Renal cortex interstitium (tissue), 15 donors: ENCODE measurements around the gene CNN3. TPM values are rescaled to one million over a fixed set of nuclear protein-coding genes. Genes with fewer than 3 reads are reported as not detected.

Source experiments
- DNase-seq, 11 donors: peaks; one replicate each; pipeline ENCODE4 v3.0.0-alpha.2; 2013; ENCODE audit warnings: low read depth in 9 of 11, low spot score in 4 of 11; ENCODE audit errors: extremely low read depth in 1 of 11
- long read RNA-seq, 16 experiments: transcript quantifications; one replicate each; lab custom pipeline, GENCODE V29; 2026
- polyA plus RNA-seq, 3 donors: library from polyadenylated mRNA; unstranded; fragments of 120-200 nt; gene quantifications; one replicate each; pipeline ENCODE4 v1.2.1, GENCODE V29; 2013; ENCODE audit not compliant: insufficient read length in 3 of 3

CNN3 gene
- polyA plus RNA-seq: 100 to 1,000 TPM; 318 to 380 (median 351) TPM
- long read RNA-seq, donor 1, transcript CNN3-201 (7 exons, 2,165 nt): major isoform, 81 of 105 reads
- long read RNA-seq, donor 1, partial matches to known transcripts: 20 of 105 reads
- long read RNA-seq, donor 1, other reads (novel, unspliced or antisense): 0 of 105 reads
- long read RNA-seq, donor 2, transcript CNN3-201 (7 exons, 2,165 nt): major isoform, 90 of 143 reads
- long read RNA-seq, donor 2, transcript CNN3-204 (3 exons, 568 nt): minor isoform, 5 of 143 reads
- long read RNA-seq, donor 2, partial matches to known transcripts: 48 of 143 reads
- long read RNA-seq, donor 2, other reads (novel, unspliced or antisense): 0 of 143 reads
- long read RNA-seq, donor 3, transcript CNN3-201 (7 exons, 2,165 nt): major isoform, 141 of 179 reads
- long read RNA-seq, donor 3, partial matches to known transcripts: 33 of 179 reads
- long read RNA-seq, donor 3, other reads (novel, unspliced or antisense): 0 of 179 reads
- long read RNA-seq, donor 4, transcript CNN3-201 (7 exons, 2,165 nt): major isoform, 75 of 81 reads
- long read RNA-seq, donor 4, partial matches to known transcripts: 5 of 81 reads
- long read RNA-seq, donor 4, other reads (novel, unspliced or antisense): 0 of 81 reads
- long read RNA-seq, donor 5: 0 reads
- long read RNA-seq, donor 6, transcript CNN3-201 (7 exons, 2,165 nt): major isoform, 80 of 127 reads
- long read RNA-seq, donor 6, partial matches to known transcripts: 43 of 127 reads
- long read RNA-seq, donor 6, other reads (novel, unspliced or antisense): 0 of 127 reads
- long read RNA-seq, donor 7, transcript CNN3-201 (7 exons, 2,165 nt): major isoform, 122 of 182 reads
- long read RNA-seq, donor 7, partial matches to known transcripts: 49 of 182 reads
- long read RNA-seq, donor 7, other reads (novel, unspliced or antisense): 5 of 182 reads
- long read RNA-seq, donor 8, transcript CNN3-201 (7 exons, 2,165 nt): major isoform, 144 of 198 reads
- long read RNA-seq, donor 8, partial matches to known transcripts: 44 of 198 reads
- long read RNA-seq, donor 8, other reads (novel, unspliced or antisense): 6 of 198 reads
- long read RNA-seq, donor 9, transcript CNN3-201 (7 exons, 2,165 nt): major isoform, 102 of 118 reads
- long read RNA-seq, donor 9, partial matches to known transcripts: 14 of 118 reads
- long read RNA-seq, donor 9, other reads (novel, unspliced or antisense): 0 of 118 reads
- long read RNA-seq, donor 10, transcript CNN3-201 (7 exons, 2,165 nt): major isoform, 116 of 148 reads
- long read RNA-seq, donor 10, partial matches to known transcripts: 31 of 148 reads
- long read RNA-seq, donor 10, other reads (novel, unspliced or antisense): 0 of 148 reads
- long read RNA-seq, donor 11, transcript CNN3-201 (7 exons, 2,165 nt): major isoform, 86 of 87 reads
- long read RNA-seq, donor 11, partial matches to known transcripts: 0 of 87 reads
- long read RNA-seq, donor 11, other reads (novel, unspliced or antisense): 0 of 87 reads
- long read RNA-seq, donor 12, transcript CNN3-201 (7 exons, 2,165 nt): major isoform, 31 of 47 reads
- long read RNA-seq, donor 12, partial matches to known transcripts: 14 of 47 reads
- long read RNA-seq, donor 12, other reads (novel, unspliced or antisense): 0 of 47 reads
- long read RNA-seq, donor 13, transcript CNN3-204 (3 exons, 568 nt): minor isoform, 7 of 792 reads
- long read RNA-seq, donor 13, transcript CNN3-201 (7 exons, 2,165 nt): major isoform, 201 of 792 reads
- long read RNA-seq, donor 13, partial matches to known transcripts: 575 of 792 reads
- long read RNA-seq, donor 13, other reads (novel, unspliced or antisense): 7 of 792 reads
- long read RNA-seq, donor 14, transcript CNN3-201 (7 exons, 2,165 nt): major isoform, 124 of 146 reads
- long read RNA-seq, donor 14, partial matches to known transcripts: 19 of 146 reads
- long read RNA-seq, donor 14, other reads (novel, unspliced or antisense): 0 of 146 reads
- long read RNA-seq, donor 15, transcript CNN3-201 (7 exons, 2,165 nt): major isoform, 46 of 47 reads
- long read RNA-seq, donor 15, partial matches to known transcripts: 0 of 47 reads
- long read RNA-seq, donor 15, other reads (novel, unspliced or antisense): 0 of 47 reads
- long read RNA-seq, donor 16, transcript CNN3-201 (7 exons, 2,165 nt): major isoform, 247 of 306 reads
- long read RNA-seq, donor 16, transcript CNN3-204 (3 exons, 568 nt): minor isoform, 6 of 306 reads
- long read RNA-seq, donor 16, partial matches to known transcripts: 36 of 306 reads
- long read RNA-seq, donor 16, other reads (novel, unspliced or antisense): 14 of 306 reads

GRCh38 chr1:94926915-94927404 lies at the start of gene CNN3:
Gene CNN3 (minus strand): TSS chr1:94927110. CDS start chr1:94926894, 216 bp downstream.
- peak; percentile 67 to 92 (median 89) for DNase-seq

- no peak for DNase-seq
Observed at GRCh38 chr1:94974824-94975223, 47.9 kb upstream of the CNN3 start.

- DNase-seq: no peak
Observed at GRCh38 chr1:94974241-94974640, 47.3 kb upstream of the CNN3 start.

- no peak for DNase-seq
Observed at GRCh38 chr1:94973309-94973922, 46.5 kb upstream of the CNN3 start.

GRCh38 chr1:94971491-94971924 lies 44.6 kb upstream of the CNN3 start:
- no peak for DNase-seq

- DNase-seq: no peak
Observed at GRCh38 chr1:94970783-94971182, 43.9 kb upstream of the CNN3 start.

GRCh38 chr1:94969137-94969536 lies 42.2 kb upstream of the CNN3 start:
- no peak for DNase-seq

- DNase-seq: no peak
Observed at GRCh38 chr1:94966033-94966432, 39.1 kb upstream of the CNN3 start.

GRCh38 chr1:94963864-94964263 lies 37.0 kb upstream of the CNN3 start:
- DNase-seq: no peak

GRCh38 chr1:94962409-94963265 lies 35.7 kb upstream of the CNN3 start:
- DNase-seq: no peak

GRCh38 chr1:94961988-94962387 lies 35.1 kb upstream of the CNN3 start:
- DNase-seq: no peak

GRCh38 chr1:94961582-94961981 lies 34.7 kb upstream of the CNN3 start:
- DNase-seq: no peak

- DNase-seq: no peak
Observed at GRCh38 chr1:94958081-94958480, 31.2 kb upstream of the CNN3 start.

- no peak for DNase-seq
Observed at GRCh38 chr1:94955767-94956632, 29.1 kb upstream of the CNN3 start.
